GM18858 (cell line): Measurements from ENCODE around the gene ASPRV1.

ENCODE experiments used
- ATAC-seq: cut with Tn5 transposase; IDR thresholded peaks from one replicate; pipeline ENCODE4 v1.9.1; 2021; ENCODE audit not compliant: unreplicated experiment

ASPRV1 gene

DNA sequence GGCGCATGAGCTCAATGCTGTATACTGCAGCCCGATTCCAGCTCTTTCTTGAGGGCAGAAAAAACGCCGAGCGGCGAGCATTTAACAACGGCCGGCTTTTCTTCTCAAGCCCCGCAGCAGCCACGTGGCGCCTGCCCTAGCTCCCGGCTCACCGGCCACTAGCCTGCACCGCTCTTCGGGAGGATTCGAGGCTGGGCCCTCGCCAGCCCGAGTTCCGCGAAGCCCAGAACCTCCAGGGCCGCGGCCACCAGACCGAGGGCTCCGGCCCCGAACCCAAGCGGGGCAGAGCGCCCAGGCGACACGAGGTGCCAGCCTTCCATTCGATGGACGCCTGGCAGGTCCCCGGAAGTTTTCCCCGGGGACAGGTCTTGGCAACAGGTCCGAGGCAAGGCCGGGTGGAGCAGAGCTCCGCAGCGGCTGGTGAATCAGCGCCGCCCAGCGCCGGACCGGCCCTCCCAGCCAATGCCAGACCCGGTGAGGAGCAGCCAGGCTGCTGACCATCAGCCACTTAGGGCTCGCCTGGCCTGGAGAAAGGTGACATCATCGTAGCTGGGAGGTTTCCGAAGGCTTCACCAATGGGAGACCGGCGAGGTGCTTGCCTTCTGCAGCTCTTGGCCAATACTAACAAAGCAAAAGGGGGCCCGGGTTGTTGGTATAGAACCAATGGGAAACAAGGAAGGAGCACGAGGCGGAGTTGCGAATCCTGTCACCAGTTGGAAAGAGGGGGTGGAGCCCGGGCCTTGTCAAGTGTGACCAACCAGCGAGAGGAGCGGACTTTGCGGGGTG lies 47.1 kb downstream of the ASPRV1 start:
- ATAC-seq, result peak; percentile 88

DNA sequence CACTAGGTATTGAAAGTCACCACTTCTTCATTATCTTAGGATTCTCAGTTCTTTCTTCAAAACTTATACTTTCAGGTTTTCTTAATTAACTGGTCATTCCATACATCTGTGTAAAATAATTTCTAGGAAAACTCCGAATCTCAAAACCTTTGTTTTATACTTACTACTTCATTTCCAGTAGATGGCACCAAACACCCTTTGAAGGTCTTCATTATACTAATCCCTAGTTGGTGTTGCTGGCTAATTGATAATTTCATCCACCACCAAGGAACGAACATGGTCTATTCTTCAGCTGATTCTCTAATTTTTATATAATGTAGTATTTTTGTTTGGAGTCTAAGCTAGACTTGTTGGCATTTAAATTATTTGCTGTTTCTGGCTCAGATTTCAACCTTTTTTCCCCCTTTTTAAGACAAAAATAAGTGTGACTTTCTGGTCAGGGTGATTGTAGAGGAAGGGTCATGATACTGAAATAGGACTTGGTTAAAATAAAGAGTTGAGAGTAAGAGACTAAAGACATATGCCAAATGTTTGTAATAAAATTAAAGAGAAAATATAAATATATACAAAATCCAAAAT lies 49.4 kb downstream of the ASPRV1 start:
- no peak for ATAC-seq
